Vagina (tissue), 2 donors: Measurements from ENCODE around the gene DSTYK.
"Not testable (repeated sequence)": the region's sequence is repeated elsewhere in the genome, so short reads cannot be mapped to it uniquely, and the experiment has no call there.

Experiments
- POLR2AphosphoS5 ChIP-seq, 2 donors: sonication (generic); formaldehyde crosslinking; IDR thresholded peaks; one replicate each; pipeline ENCODE4 v1.9.0; 2017; ENCODE audit warnings: antibody characterized with exemption in 2 of 2, mild to moderate bottlenecking in 2 of 2, low read depth in 1 of 2; ENCODE audit not compliant: insufficient read depth in 1 of 2
- TF ChIP-seq, protein P1 (sequence below), 3 experiments: fragments of 450-650 bp in 2 of 3; fragments of 200-600 bp in 1 of 3; sonication (generic) in 1 of 3; IDR thresholded peaks; one replicate each; pipeline ENCODE4 v1.5.1; 2017 to 2019; ENCODE audit warnings: antibody characterized with exemption in 3 of 3, mild to moderate bottlenecking in 2 of 3, moderate library complexity in 2 of 3

DNA sequence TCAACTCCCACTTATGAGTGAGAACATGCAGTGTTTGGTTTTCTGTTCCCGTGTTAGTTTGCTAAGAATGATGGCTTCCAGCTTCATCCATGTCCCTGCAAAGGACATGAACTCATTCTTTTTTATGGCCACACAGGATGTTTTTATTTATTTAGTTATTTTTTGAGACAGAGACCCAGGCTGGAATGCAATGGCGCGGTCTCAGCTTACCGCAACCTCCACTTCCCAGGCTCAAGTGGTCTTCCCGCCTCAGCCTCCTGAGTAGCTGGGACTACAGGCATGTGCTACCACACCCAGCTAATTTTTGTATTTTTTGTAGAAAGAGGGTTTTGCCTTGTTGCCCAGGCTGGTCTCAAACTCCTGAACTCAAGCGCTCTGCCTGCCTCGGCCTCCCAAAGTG is 31.2 kb downstream of the DSTYK start:
- not testable (repeated sequence) for TF ChIP-seq POLR2AphosphoS5 (IDR thresholded peaks at IDR 0.05; ENCODE audit: insufficient read depth in 1 of 2, low read depth in 1 of 2)
- TF ChIP-seq, protein P1, sequence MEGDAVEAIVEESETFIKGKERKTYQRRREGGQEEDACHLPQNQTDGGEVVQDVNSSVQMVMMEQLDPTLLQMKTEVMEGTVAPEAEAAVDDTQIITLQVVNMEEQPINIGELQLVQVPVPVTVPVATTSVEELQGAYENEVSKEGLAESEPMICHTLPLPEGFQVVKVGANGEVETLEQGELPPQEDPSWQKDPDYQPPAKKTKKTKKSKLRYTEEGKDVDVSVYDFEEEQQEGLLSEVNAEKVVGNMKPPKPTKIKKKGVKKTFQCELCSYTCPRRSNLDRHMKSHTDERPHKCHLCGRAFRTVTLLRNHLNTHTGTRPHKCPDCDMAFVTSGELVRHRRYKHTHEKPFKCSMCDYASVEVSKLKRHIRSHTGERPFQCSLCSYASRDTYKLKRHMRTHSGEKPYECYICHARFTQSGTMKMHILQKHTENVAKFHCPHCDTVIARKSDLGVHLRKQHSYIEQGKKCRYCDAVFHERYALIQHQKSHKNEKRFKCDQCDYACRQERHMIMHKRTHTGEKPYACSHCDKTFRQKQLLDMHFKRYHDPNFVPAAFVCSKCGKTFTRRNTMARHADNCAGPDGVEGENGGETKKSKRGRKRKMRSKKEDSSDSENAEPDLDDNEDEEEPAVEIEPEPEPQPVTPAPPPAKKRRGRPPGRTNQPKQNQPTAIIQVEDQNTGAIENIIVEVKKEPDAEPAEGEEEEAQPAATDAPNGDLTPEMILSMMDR (IDR thresholded peaks at IDR 0.05), result not testable (repeated sequence)
